Activated CD4-positive, alpha-beta T cell treated with anti-CD3 and anti-CD28 coated beads, Interleukin-2, amount 10 ng/mL, durations not matched to agents 24 days and 14 days (primary cell): ENCODE measurements around the gene DNAH10. TPM values are rescaled to one million over a fixed set of nuclear protein-coding genes. Genes with fewer than 3 reads are reported as not detected.

ENCODE experiments used
- DNase-seq: peaks from one replicate; pipeline ENCODE4 v3.0.0; 2022
- H3K27ac Mint-ChIP-seq: one replicate; pipeline ENCODE4 v1.8.0; 2022; ENCODE audit warnings: mild to moderate bottlenecking, mixed read lengths
- H3K27me3 Mint-ChIP-seq: one replicate; pipeline ENCODE4 v1.8.0; 2022; ENCODE audit warnings: mixed read lengths
- H3K36me3 Mint-ChIP-seq: one replicate; pipeline ENCODE4 v1.8.0; 2022; ENCODE audit warnings: low read depth, mild to moderate bottlenecking, mixed read lengths
- H3K4me1 Mint-ChIP-seq: one replicate; pipeline ENCODE4 v1.8.0; 2021; ENCODE audit warnings: mixed read lengths
- H3K4me3 Mint-ChIP-seq: one replicate; pipeline ENCODE4 v1.8.0; 2022; ENCODE audit warnings: mild to moderate bottlenecking, moderate library complexity, mixed read lengths
- H3K9me3 Mint-ChIP-seq: one replicate; pipeline ENCODE4 v1.8.0; 2021; ENCODE audit warnings: mixed read lengths
- intact Hi-C: fragments of 100-400 bp; cut with micrococcal nuclease; formaldehyde crosslinking; loops from one replicate; pipeline ENCODE4 v1.15.1; 2023
- total RNA-seq: library from RNA; stranded (reverse); gene quantifications from 2 replicates; pipeline ENCODE4 v1.2.3, GENCODE V29; 2022

DNAH10 gene
- total RNA-seq, 1 donor from 2014 or later: 0.14 TPM

GRCh38 chr12:123928897-123929296 is 166.8 kb downstream of the DNAH10 start:
- H3K4me1 Mint-ChIP-seq: peaks cover 11% of the 10 kb centered on the region
- no peak overlapping the region for H3K4me3 Mint-ChIP-seq
- peaks cover 22% of the 10 kb centered on the region for H3K27me3 Mint-ChIP-seq
- H3K9me3 Mint-ChIP-seq: no peaks in the 10 kb centered on the region
- H3K27ac Mint-ChIP-seq: no peak overlapping the region
- no peaks in the 10 kb centered on the region for H3K36me3 Mint-ChIP-seq
- DNase-seq: no peak
- intact Hi-C loops: no loop called here

- no peaks in the 10 kb centered on the region for H3K36me3 Mint-ChIP-seq
- intact Hi-C loops: no loop called here
- H3K27ac Mint-ChIP-seq: no peak overlapping the region
- no peak for DNase-seq
- H3K9me3 Mint-ChIP-seq: no peaks in the 10 kb centered on the region
- H3K4me1 Mint-ChIP-seq: peaks cover 11% of the 10 kb centered on the region
- H3K27me3 Mint-ChIP-seq: peaks cover 16% of the 10 kb centered on the region
- no peak overlapping the region for H3K4me3 Mint-ChIP-seq
Observed at GRCh38 chr12:123929946-123930583, 168.0 kb downstream of the DNAH10 start.

- Mint-ChIP-seq H3K4me1 (peaks cover 11% of the 10 kb centered on the region), H3K27ac (no peak overlapping the region), H3K9me3 (no peaks in the 10 kb centered on the region), H3K4me3 (peak overlapping the region; percentile 44), H3K36me3 (peaks cover 3% of the 10 kb centered on the region), H3K27me3 (peaks cover 16% of the 10 kb centered on the region)
- DNase-seq: peak; percentile 75
- intact Hi-C loops: no loop called here
Observed at GRCh38 chr12:123931686-123932321, 169.7 kb downstream of the DNAH10 start.

DNA sequence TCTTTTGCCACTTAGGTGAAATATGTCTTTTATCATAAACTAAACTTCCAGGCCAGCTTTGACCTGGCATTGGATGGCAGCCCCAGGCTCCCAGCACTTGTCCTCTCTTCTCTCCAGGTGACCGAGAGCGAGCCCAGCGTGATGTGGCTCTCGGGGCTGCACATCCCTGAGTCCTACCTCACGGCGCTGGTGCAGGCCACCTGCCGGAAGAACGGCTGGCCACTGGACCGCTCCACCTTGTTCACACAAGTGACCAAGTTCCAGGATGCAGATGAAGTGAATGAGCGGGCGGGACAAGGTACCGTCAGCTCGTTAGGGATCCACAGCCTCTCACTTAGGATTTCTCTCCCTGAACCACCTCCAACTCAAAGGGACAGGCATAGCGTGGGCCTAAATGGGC is 171.1 kb downstream of the DNAH10 start:
- Mint-ChIP-seq H3K4me1 (peaks cover 21% of the 10 kb centered on the region), H3K27ac (no peak overlapping the region), H3K27me3 (peaks cover 13% of the 10 kb centered on the region), H3K4me3 (no peak overlapping the region), H3K36me3 (peaks cover 6% of the 10 kb centered on the region), H3K9me3 (no peaks in the 10 kb centered on the region)
- intact Hi-C loops: no loop called here
- DNase-seq: no peak

- DNase-seq: no peak
- Mint-ChIP-seq H3K27me3 (peaks cover 13% of the 10 kb centered on the region), H3K9me3 (no peaks in the 10 kb centered on the region), H3K4me3 (no peak overlapping the region), H3K4me1 (peaks cover 30% of the 10 kb centered on the region), H3K27ac (no peak overlapping the region), H3K36me3 (peaks cover 6% of the 10 kb centered on the region)
- intact Hi-C loops: no loop called here
Observed at GRCh38 chr12:123934016-123934620, 172.0 kb downstream of the DNAH10 start.

- Mint-ChIP-seq H3K36me3 (peaks cover 6% of the 10 kb centered on the region), H3K9me3 (no peaks in the 10 kb centered on the region), H3K27ac (no peak overlapping the region), H3K4me3 (no peak overlapping the region), H3K4me1 (peaks cover 31% of the 10 kb centered on the region), H3K27me3 (peaks cover 13% of the 10 kb centered on the region)
- intact Hi-C loops: loop anchor here (5.0 kb wide), 1 partner anchor 37 kb away; the partner anchor contains the start of genes CCDC92 and ZNF664
- DNase-seq: no peak
Observed at GRCh38 chr12:123934829-123935228, 172.7 kb downstream of the DNAH10 start.

GRCh38 chr12:123935956-123936355 is 173.9 kb downstream of the DNAH10 start:
- peaks cover 6% of the 10 kb centered on the region for H3K36me3 Mint-ChIP-seq
- H3K9me3 Mint-ChIP-seq: no peaks in the 10 kb centered on the region
- H3K27ac Mint-ChIP-seq: no peak overlapping the region
- no peak overlapping the region for H3K4me3 Mint-ChIP-seq
- intact Hi-C loops: loop anchor here (5.0 kb wide), 1 partner anchor 36 kb away; the partner anchor contains the start of genes CCDC92 and ZNF664
- no peak for DNase-seq
- peaks cover 31% of the 10 kb centered on the region for H3K4me1 Mint-ChIP-seq
- H3K27me3 Mint-ChIP-seq: peaks cover 13% of the 10 kb centered on the region

- peaks cover 7% of the 10 kb centered on the region for H3K36me3 Mint-ChIP-seq
- H3K4me3 Mint-ChIP-seq: peak overlapping the region; percentile 39
- intact Hi-C loops: loop anchor here (5.0 kb wide), 1 partner anchor 36 kb away; the partner anchor contains the start of genes CCDC92 and ZNF664
- peaks cover 12% of the 10 kb centered on the region for H3K27me3 Mint-ChIP-seq
- no peaks in the 10 kb centered on the region for H3K9me3 Mint-ChIP-seq
- peaks cover 30% of the 10 kb centered on the region for H3K4me1 Mint-ChIP-seq
- DNase-seq: no peak
- peak overlapping the region; percentile 38 for H3K27ac Mint-ChIP-seq
Observed at GRCh38 chr12:123936471-123936870, 174.4 kb downstream of the DNAH10 start.

DNA sequence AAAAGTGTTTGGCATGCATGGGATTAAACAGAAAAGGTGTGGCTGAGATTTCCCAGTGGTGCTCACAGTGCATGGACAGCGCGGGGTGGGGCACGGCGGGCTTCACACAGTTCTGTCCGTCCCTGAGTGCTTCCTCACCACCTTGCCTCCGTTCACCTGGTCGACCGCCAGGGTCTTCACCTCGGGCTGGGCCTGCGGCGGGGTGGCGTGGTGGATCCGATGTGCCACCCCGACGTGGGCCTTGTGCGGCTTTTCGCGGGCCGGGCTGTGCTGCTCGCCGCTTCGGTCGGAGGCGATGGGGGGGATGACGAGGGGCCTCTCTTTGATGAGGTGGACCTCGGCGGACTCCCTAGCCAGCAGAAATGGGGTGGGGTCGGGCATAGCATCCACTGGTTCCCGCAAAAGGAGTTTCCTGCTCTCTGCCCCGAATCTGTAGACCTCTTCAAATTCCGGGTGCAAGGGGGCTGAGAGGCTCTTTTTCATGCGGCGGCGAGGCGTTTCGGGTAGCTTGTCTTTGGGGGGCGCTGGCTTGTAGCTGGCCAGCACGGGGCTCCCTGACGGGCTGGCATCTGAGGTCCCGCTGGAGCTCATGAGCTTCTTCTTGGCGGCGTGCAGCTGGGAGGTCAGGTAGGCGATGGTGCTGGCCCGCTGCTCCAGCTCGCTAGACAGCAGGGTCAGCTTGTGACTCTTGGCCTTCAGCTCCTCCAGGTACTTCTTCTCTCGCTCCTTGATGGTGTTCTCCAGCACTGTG is 175.0 kb downstream of the DNAH10 start:
- intact Hi-C loops: loop anchor here (5.0 kb wide), 1 partner anchor 35 kb away; the partner anchor contains the start of genes CCDC92 and ZNF664
- peak overlapping the region; percentile 86 for H3K27ac Mint-ChIP-seq
- no peak for DNase-seq
- H3K4me3 Mint-ChIP-seq: peak overlapping the region; percentile 86
- H3K9me3 Mint-ChIP-seq: no peaks in the 10 kb centered on the region
- H3K36me3 Mint-ChIP-seq: peaks cover 11% of the 10 kb centered on the region
- H3K4me1 Mint-ChIP-seq: peaks cover 23% of the 10 kb centered on the region
- H3K27me3 Mint-ChIP-seq: peaks cover 5% of the 10 kb centered on the region

- peak; percentile 86 for DNase-seq
- Mint-ChIP-seq H3K9me3 (no peaks in the 10 kb centered on the region), H3K27ac (peak overlapping the region; percentile 86), H3K4me1 (peaks cover 20% of the 10 kb centered on the region), H3K27me3 (peaks cover 4% of the 10 kb centered on the region), H3K4me3 (peak overlapping the region; percentile 86), H3K36me3 (peaks cover 16% of the 10 kb centered on the region)
- intact Hi-C loops: loop anchor here (5.0 kb wide), 1 partner anchor 34 kb away; the partner anchor contains the start of genes CCDC92 and ZNF664
Observed at GRCh38 chr12:123937707-123938591, 175.8 kb downstream of the DNAH10 start.

GRCh38 chr12:123938679-123939480 is 176.8 kb downstream of the DNAH10 start:
- intact Hi-C loops: loop anchor here (5.0 kb wide), 1 partner anchor 33 kb away; the partner anchor contains the start of genes CCDC92 and ZNF664
- H3K27ac Mint-ChIP-seq: peak overlapping the region; percentile 86
- peak overlapping the region; percentile 86 for H3K4me3 Mint-ChIP-seq
- H3K9me3 Mint-ChIP-seq: no peaks in the 10 kb centered on the region
- H3K27me3 Mint-ChIP-seq: no peaks in the 10 kb centered on the region
- peaks cover 16% of the 10 kb centered on the region for H3K36me3 Mint-ChIP-seq
- peaks cover 20% of the 10 kb centered on the region for H3K4me1 Mint-ChIP-seq
- DNase-seq: peak; percentile 62
